ENCODE data around the gene PDIK1L.

- TF ChIP-seq POLR2A (IDR thresholded peaks at IDR 0.05): no peak
- TF ChIP-seq CTCF (IDR thresholded peaks at IDR 0.05): no peak
- no peak for TF ChIP-seq EP300 (IDR thresholded peaks at IDR 0.05)
These were observed 44.8 kb upstream of the PDIK1L start for GRCh38 chr1:26066857-26067256.

Measured in tibial nerve (tissue), 4 donors.